H4 (cell line): ENCODE data around the gene ALDH16A1. TPM values are rescaled to one million over a fixed set of nuclear protein-coding genes. Genes with fewer than 3 reads are reported as not detected.

Experiments used
- DNase-seq: peaks from one replicate; pipeline ENCODE4 v3.0.0-alpha.2; 2015; ENCODE audit warnings: low spot score
- total RNA-seq: library from RNA; depleted of rRNA; stranded (reverse); fragments of >200 nt; shearing (Covaris generic); gene quantifications from 2 replicates; pipeline ENCODE4 v1.2.3, GENCODE V29; 2014

ALDH16A1 gene
- total RNA-seq, 1 experiment from 2014 or later = 17.0 TPM

GRCh38 chr19:49423985-49424303 is 29.1 kb upstream of the ALDH16A1 start:
- no peak for DNase-seq

- DNase-seq = no peak
These were observed 27.8 kb upstream of the ALDH16A1 start, which contains the start of gene GFY for GRCh38 chr19:49425178-49425577. GFY (plus strand) TSS chr19:49425388; CDS start chr19:49426431, 1,043 bp downstream.

GRCh38 chr19:49425922-49426592 is 27.0 kb upstream of the ALDH16A1 start:
- no peak for DNase-seq

- no peak for DNase-seq
These were observed 25.7 kb upstream of the ALDH16A1 start for GRCh38 chr19:49427339-49427738.

GRCh38 chr19:49427855-49428546 is 25.0 kb upstream of the ALDH16A1 start:
- no peak for DNase-seq

GRCh38 chr19:49428547-49429451 is 24.2 kb upstream of the ALDH16A1 start:
- no peak for DNase-seq

GRCh38 chr19:49430172-49430677 is 22.8 kb upstream of the ALDH16A1 start:
- no peak for DNase-seq

GRCh38 chr19:49430678-49431329 is 22.2 kb upstream of the ALDH16A1 start:
- no peak for DNase-seq

- no peak for DNase-seq
These were observed 21.7 kb upstream of the ALDH16A1 start for GRCh38 chr19:49431330-49431749.

GRCh38 chr19:49432141-49433073 is 20.6 kb upstream of the ALDH16A1 start:
- no peak for DNase-seq

- DNase-seq = no peak
These were observed 19.7 kb upstream of the ALDH16A1 start for GRCh38 chr19:49433240-49433901.

- no peak for DNase-seq
These were observed 18.0 kb upstream of the ALDH16A1 start for GRCh38 chr19:49434907-49435583.

- no peak for DNase-seq
These were observed 17.4 kb upstream of the ALDH16A1 start for GRCh38 chr19:49435670-49436069.

GRCh38 chr19:49436381-49437017 is 16.5 kb upstream of the ALDH16A1 start:
- no peak for DNase-seq

- no peak for DNase-seq
These were observed 15.8 kb upstream of the ALDH16A1 start for GRCh38 chr19:49437231-49437630.

GRCh38 chr19:49438261-49438660 is 14.8 kb upstream of the ALDH16A1 start:
- DNase-seq = no peak

GRCh38 chr19:49439836-49440235 is 13.2 kb upstream of the ALDH16A1 start:
- DNase-seq = no peak

GRCh38 chr19:49440439-49441209 is 12.4 kb upstream of the ALDH16A1 start:
- no peak for DNase-seq
